ENCODE measurements around the gene MYO9B. TPM values are rescaled to one million over a fixed set of nuclear protein-coding genes. Genes with fewer than 3 reads are reported as not detected.

MYO9B gene
- total RNA-seq, 1 experiment from 2014 or later, result 58.6 TPM

- Histone ChIP-seq H3K4me1 (ENCODE audit: insufficient read depth, low read length) (peaks cover 4% of the 10 kb centered on the region; the same call in 1 of the 2 replicates), H2AFZ (ENCODE audit: low read length) (no peak overlapping the region), H3K27me3 (ENCODE audit: insufficient read depth, low read length) (no peaks in the 10 kb centered on the region), H2BK120ac (ENCODE audit: low read depth, low read length, poor library complexity, severe bottlenecking) (no peak overlapping the region), H3K27ac (ENCODE audit: insufficient read length, low read depth, low read length) (no peak overlapping the region), H3K23me2 (ENCODE audit: insufficient read length, low read depth, low read length, poor library complexity, severe bottlenecking) (no peaks in the 10 kb centered on the region), H3K14ac (ENCODE audit: insufficient read depth, low read length) (no peak overlapping the region), H3K9ac (ENCODE audit: extremely low read depth, insufficient read length, low read length) (no peak overlapping the region), H2BK15ac (ENCODE audit: low read depth, low read length) (0 out of 2 replicates have a peak overlapping the region, but pooled peaks have one; percentile 52), H3K4me2 (ENCODE audit: insufficient read depth, insufficient read length, low read length) (no peak overlapping the region), H3K4ac (ENCODE audit: low read depth, low read length) (no peak overlapping the region), H2BK5ac (ENCODE audit: insufficient read length, low read length) (no peak overlapping the region), H3T11ph (ENCODE audit: low read length) (no peak overlapping the region), H4K8ac (replicated peaks; ENCODE audit: insufficient read length, low read depth, low read length) (no peak overlapping the region), H2AK5ac (ENCODE audit: insufficient read length, low read length) (no peak overlapping the region), H3K18ac (ENCODE audit: insufficient read length, low read depth, low read length) (no peak overlapping the region), H3K23ac (ENCODE audit: insufficient read length, low read depth, low read length) (no peak overlapping the region), H4K20me1 (ENCODE audit: control insufficient read depth, insufficient read depth, insufficient read length) (no peaks in the 10 kb centered on the region), H2BK12ac (ENCODE audit: insufficient read length, low read depth, low read length) (no peak overlapping the region), H3K79me2 (ENCODE audit: insufficient read depth, low read length) (no peaks in the 10 kb centered on the region), H4K91ac (ENCODE audit: insufficient read length, low read depth, low read length) (no peak overlapping the region), H3K9me3 (ENCODE audit: control insufficient read depth, low read depth, low read length) (peaks cover 13% of the 10 kb centered on the region), H2BK20ac (ENCODE audit: low read depth, low read length, poor library complexity, severe bottlenecking) (no peak overlapping the region), H3K79me1 (ENCODE audit: insufficient read depth, low read depth, low read length, poor library complexity, severe bottlenecking) (no peaks in the 10 kb centered on the region), H3K56ac (ENCODE audit: insufficient read length, low read depth, low read length) (no peak overlapping the region), H4K5ac (ENCODE audit: insufficient read length, low read depth, low read length) (no peak overlapping the region)
- no peak for TF ChIP-seq CTCF (conservative IDR thresholded peaks at IDR 0.05)
- no CpG with 5 or more reads among the region's 1 CpG for WGBS (ENCODE audit: extremely low coverage, insufficient read length, low lambda C conversion rate)
- Mint-ChIP-seq H3K27ac (no peak overlapping the region), H3K4me1 (peaks cover 11 to 22% of the 10 kb centered on the region in 2 experiments), H3K4me3 (no peak overlapping the region), H3K36me3 (ENCODE audit: insufficient read depth in 1 of 3, low read depth in 3 of 3) (peaks cover 0 to 20% (median 0%) of the 10 kb centered on the region in 3 experiments; a peak in 3 of 7 replicates), H3K9me3 (no peaks in the 10 kb centered on the region; a peak in 1 of 5 replicates), H3K27me3 (ENCODE audit: low read depth) (peaks cover 1% of the 10 kb centered on the region; the same call in 1 of the 2 replicates)
- no peak for DNase-seq
These were observed 184.4 kb downstream of the MYO9B start for GRCh38 chr19:17259934-17260333.
